HL-60 (cell line): Measurements from ENCODE around the gene GRID2.

Experiments used
- DNase-seq, 2 experiments: peaks; one replicate each; pipeline ENCODE4 v3.0.0-alpha.2; 2010 to 2020; ENCODE audit warnings: low read depth in 1 of 2, low spot score in 1 of 2
- H3K27ac ChIP-seq: fragments of 250-450 bp; sonication (Bioruptor Pico); replicated peaks from 2 replicates; pipeline ENCODE4 v1.5.1; 2020; ENCODE audit warnings: mild to moderate bottlenecking, moderate library complexity
- H3K27me3 ChIP-seq: fragments of 250-450 bp; sonication (Bioruptor Pico); 2 replicates; pipeline ENCODE4 v1.5.1; 2021; ENCODE audit warnings: mild to moderate bottlenecking, moderate library complexity; ENCODE audit not compliant: insufficient read depth, poor library complexity, severe bottlenecking
- H3K4me3 ChIP-seq: replicated peaks from 2 replicates; pipeline ENCODE4 v1.5.1; 2011; ENCODE audit warnings: mild to moderate bottlenecking, control low read depth, low read length; ENCODE audit not compliant: insufficient read depth
- CTCF ChIP-seq: IDR thresholded peaks from one replicate; pipeline ENCODE4 v1.5.1; 2011; ENCODE audit warnings: low read length, control low read depth, inconsistent platforms; ENCODE audit not compliant: insufficient read depth
- GABPA ChIP-seq: IDR thresholded peaks from 2 replicates; pipeline ENCODE4 v1.6.1; 2012; ENCODE audit warnings: low read depth
- POLR2AphosphoS5 ChIP-seq: IDR thresholded peaks from 2 replicates; pipeline ENCODE4 v1.6.1; 2012; ENCODE audit warnings: low read depth
- REST ChIP-seq: IDR thresholded peaks from 2 replicates; pipeline ENCODE4 v1.6.1; 2012; ENCODE audit warnings: low read depth; ENCODE audit not compliant: insufficient replicate concordance
- SPI1 ChIP-seq: IDR thresholded peaks from 2 replicates; pipeline ENCODE4 v1.6.1; 2012; ENCODE audit warnings: low read depth, mild to moderate bottlenecking, borderline replicate concordance

GRID2 gene

GRCh38 chr4:93687304-93687703 is 1383.5 kb downstream of the GRID2 start:
- Histone ChIP-seq H3K27me3 (no peaks in the 10 kb centered on the region), H3K4me3 (no peak overlapping the region), H3K27ac (no peak overlapping the region)
- TF ChIP-seq REST, result no peak
- TF ChIP-seq SPI1, result no peak
- no peak for TF ChIP-seq CTCF
- no peak for TF ChIP-seq POLR2AphosphoS5
- TF ChIP-seq GABPA, result no peak
- no peak for DNase-seq

GRCh38 chr4:93688978-93689377 is 1385.2 kb downstream of the GRID2 start:
- H3K27me3 ChIP-seq, result no peaks in the 10 kb centered on the region
- TF ChIP-seq SPI1, result no peak
- no peak for TF ChIP-seq GABPA
- no peak for TF ChIP-seq CTCF
- TF ChIP-seq POLR2AphosphoS5, result no peak
- TF ChIP-seq REST, result no peak

GRCh38 chr4:93693141-93693540 is 1389.4 kb downstream of the GRID2 start:
- Histone ChIP-seq H3K27me3 (no peaks in the 10 kb centered on the region), H3K27ac (no peak overlapping the region), H3K4me3 (no peak overlapping the region)
- DNase-seq, result no peak
- TF ChIP-seq GABPA (no peak), CTCF (no peak), REST (no peak), POLR2AphosphoS5 (no peak), SPI1 (no peak)

More at GRCh38 chr4:93688978-93689377, 1385.2 kb downstream of the GRID2 start:
- H3K27ac ChIP-seq, result no peak overlapping the region
- H3K4me3 ChIP-seq, result no peak overlapping the region
- DNase-seq, result no peak
